ENCODE data around the gene DNAJC10.
"Not testable (repeated sequence)": the region's sequence is repeated elsewhere in the genome, so short reads cannot be mapped to it uniquely, and the experiment has no call there.

DNAJC10 gene

GRCh38 chr2:182715892-182716649 is at the start of gene DNAJC10:
Gene DNAJC10 (plus strand): TSS chr2:182716257. CDS start chr2:182718087, 1,830 bp downstream.
- peak; percentile 94 for DNase-seq

GRCh38 chr2:182666674-182667314 is 49.3 kb upstream of the DNAJC10 start:
- DNase-seq, result peak; percentile 8

DNA sequence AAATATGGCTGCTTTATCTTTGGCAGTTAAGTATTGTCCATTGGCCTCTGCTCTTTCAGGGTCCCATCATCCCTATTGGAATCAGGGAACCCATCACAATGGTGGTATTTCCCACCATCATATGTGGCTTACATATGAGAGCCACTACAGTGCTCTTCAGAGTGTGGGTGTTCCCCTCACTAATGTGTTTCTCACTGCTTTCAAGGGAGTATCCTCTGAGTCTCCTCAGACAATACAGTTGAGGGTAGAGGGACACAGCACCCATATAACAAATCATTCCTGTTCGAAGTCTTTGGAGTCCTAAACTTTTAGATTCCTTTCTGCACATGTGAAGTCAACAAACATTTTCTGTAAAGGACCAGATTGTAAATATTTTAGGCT is 48.8 kb upstream of the DNAJC10 start:
- no peak for DNase-seq

DNA sequence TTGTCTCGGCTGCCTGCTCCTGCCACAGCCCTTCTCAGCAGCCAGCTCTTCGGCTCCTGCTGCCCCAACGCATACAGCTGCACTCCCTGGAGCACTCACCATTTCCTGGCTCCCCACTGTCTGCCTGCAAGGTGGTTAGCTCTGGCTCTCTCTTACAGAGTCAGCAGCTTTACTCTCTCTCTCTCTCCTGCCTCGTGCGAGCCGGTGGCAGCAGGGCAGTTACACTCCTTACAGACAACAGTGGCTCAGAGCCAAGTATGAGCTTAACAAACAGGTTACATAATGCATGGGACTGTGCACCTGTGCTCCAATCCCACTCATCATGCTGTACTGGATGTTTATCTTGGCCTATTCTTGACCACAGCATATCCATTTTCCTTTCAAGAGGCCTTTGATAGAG is 47.4 kb upstream of the DNAJC10 start:
- DNase-seq, result no peak

DNA sequence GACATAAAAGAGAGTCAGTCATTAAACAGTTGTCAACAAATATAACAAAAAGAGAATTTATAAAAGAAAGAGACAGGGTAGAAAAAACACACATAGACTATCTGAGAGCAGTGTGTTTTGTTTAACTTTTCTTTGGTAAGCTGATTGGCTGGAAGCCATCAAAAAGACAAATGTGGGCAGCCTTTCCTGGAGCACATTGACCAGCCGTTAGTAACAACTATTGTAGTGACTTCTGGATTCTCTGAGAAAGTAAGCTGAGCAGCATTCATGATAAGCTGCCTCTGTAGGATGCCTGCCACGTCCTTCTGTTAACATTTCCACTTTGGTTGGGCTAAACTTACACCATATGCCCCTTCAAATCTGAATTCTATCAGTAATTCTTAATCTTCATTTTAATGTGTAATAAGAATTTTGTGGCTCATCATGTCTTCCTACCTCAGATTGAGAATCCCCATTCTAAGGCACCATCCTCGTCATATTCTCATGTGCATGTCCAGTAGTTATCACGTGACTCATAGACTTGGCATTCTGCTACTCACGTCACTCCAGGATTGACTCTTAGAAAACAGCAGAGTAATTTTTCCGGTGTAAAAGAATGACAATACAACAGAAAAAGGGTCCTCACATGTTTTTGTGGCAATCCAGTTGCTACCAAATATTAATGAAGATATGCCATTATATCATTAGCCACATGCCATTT is 43.4 kb upstream of the DNAJC10 start:
- DNase-seq, result no peak

DNA sequence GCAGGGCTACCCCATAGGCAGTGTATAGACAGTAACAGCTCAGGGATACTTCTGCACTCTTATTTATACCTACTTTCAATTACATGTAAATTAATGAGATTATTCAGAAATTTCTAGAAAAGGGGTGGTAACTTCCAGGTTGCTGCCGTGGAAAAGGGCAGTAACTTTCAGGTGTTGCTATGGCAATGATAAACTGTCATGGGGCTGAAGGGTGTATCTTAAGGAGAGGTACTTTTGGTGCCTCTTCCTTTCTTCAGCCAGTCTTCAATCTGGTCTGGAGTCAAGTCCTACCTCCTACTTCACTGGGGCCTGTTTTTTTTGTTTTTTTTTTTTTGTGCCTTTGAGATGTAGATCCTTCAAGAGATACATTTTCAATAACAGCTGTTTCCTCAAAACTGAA is 35.2 kb upstream of the DNAJC10 start:
- DNase-seq, result no peak

DNA sequence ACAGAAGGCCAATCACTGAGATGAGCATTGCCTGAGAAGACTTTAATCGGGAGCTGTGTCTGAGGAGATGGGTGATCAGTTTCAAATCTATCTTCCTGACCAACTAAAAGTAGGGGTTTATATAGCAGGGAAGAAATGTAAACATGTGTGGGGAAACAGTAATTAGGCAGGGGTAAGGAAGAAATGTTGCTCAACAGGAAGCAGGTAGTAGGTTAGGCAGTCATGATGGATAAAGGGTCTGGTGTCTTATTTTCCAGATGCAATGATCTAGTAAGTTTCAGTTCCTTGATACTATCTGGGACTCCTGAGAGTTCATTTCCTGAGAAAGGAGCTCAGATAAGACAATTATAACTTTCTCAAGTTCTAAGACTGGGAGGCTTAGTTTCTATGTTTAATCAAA is 33.8 kb upstream of the DNAJC10 start:
- DNase-seq, result no peak

- DNase-seq, result no peak
Measured at GRCh38 chr2:182685559-182685958, 30.5 kb upstream of the DNAJC10 start.

DNA sequence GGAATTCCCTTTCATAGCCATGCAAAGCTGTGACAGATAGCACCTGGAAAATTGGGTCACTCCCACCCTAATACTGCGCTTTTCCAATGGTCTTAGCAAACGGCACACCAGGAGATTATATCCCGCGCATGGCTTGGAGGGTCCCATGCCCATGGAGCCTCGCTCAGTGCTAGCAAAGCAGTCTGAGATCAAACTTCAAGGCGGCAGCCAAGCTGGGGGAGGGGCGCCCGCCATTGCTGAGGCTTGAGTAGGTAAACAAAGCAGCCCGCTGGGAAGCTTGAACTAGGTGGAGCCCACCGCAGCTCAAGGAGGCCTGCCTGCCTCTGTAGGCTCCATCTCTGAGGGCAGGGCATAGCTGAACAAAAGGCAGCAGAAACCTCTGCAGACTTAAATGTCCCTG is 29.3 kb upstream of the DNAJC10 start:
- not testable (repeated sequence) for DNase-seq

DNA sequence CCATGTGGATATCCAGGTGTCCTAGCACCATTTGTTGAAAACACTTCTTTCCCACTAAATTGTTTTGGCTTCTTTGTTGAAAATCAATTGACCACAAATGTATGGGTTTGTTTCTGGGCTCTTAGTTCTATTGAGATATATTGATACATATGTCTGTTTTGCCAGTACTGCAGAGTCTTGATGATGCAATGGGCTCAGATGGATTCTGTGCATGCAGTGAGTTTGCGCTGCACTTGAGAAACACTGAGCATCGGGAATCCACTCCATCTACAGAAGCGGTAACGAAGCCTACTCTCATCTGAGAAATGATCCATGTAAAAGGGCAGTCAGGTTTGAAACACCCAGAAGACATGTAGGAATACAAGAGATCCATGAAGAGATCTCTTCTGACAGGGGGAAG is 21.9 kb upstream of the DNAJC10 start:
- DNase-seq, result no peak

DNA sequence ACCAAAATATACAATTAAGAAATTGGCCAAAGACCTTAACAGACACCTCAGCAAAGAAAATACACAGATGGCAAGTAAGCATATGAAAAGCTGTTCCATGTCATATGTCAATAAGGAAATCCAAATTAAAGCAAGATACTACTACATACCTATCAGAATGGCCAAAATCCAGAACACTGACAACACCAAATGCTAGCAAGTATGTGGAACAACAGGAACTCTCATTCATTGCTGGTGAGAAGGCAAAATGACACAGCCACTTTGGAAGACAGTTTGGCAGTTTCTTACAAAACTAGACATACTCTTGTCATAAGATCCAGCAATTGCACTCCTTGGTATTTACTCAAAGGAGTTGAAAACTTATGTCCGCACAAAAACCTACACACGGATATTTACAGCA is 20.3 kb upstream of the DNAJC10 start:
- DNase-seq, result no peak

GRCh38 chr2:182698671-182699070 is 17.4 kb upstream of the DNAJC10 start:
- no peak for DNase-seq

DNA sequence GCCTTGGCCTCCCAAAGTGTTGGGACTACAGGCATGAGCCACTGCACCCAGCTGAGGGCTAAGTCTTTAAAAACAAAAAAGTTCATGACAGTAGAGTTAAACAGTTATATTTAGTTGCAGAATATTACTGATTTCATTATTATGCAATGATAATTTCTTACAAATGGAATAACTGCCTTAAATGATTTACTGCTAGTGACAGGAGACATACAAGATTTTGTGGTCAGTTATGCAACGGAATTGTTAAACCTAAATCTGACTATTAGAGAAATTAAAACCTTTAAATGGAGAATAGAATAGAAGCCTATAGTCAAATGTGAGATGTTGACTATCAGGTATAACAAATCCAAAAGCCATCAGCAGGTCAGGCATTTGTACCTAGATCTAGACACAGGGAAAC is 10.3 kb upstream of the DNAJC10 start:
- no peak for DNase-seq

- DNase-seq, result no peak
Measured at GRCh38 chr2:182706751-182707150, 9.3 kb upstream of the DNAJC10 start.

GRCh38 chr2:182713601-182714000 is 2.5 kb upstream of the DNAJC10 start:
- DNase-seq, result no peak

DNA sequence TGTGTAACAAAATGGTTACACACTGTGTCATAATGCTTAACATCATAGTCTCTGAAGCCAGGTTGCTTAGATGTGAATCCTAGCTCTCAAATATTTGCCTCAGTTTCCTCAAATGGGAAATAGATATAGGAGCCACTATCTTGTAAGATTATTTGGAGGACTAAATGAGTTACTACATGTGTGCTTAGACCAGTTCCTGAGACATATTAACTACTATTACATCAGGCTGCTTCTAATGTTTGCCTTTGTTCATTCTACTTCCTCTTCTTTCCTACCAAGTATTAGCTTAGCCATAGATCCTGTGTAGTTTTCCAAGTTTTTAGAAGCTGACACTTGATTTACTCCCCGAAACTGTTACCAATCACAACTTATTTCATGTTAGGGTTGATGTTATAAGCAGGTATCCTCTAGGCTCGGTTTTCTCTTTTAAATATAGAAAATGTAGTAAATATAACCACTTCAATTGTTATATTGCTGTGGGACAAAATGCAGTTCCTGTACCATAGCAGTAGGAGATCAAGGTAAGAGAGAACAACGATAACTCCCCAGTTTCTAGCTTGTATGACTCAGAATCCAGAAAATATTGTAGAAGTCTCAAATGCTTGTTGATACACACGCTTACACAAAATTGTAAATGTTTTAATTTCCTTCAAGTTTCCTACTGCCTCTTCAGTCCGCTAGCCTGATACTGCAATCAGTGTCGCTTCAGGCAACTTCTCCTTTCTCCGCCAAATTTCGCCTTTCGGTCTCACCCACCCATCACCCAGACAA is 751 bp upstream of the DNAJC10 start:
- no peak for DNase-seq

DNA sequence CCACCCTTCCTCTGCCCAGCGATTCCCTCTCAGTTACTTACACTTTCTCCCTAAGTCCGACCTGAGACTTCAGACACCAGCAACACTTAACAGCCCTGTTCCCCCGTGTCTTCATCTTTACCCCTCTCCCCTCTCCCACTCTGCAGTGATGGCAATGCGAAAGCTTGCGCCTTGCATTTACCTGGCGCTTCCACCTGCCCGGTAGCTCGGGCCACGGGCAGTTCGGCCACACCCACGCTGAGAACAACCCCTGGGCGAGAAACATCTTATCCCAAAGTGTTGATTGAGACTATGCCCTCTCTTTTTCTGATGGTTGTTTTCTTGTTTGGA is 558 bp downstream of the DNAJC10 start:
- DNase-seq, result no peak

DNA sequence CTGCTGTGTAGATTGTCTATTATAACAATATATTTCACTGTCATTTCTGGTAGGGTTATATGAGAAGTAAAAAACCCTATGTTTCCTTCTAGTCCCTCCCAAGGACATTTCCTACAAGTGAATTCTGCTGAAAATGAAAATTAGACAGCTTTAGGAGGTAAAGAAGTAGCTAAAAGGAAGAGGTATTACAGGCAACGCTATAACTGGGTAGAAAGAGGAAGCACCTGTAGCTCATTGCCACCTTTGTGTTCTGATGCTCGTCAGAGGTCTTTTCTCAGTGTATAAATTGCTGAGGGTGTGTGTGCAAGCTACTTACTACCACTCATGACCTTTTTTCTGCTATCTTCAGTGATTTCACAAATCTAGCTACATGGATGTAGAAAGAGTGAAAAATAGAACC is 1.4 kb downstream of the DNAJC10 start:
- no peak for DNase-seq

GRCh38 chr2:182717816-182718215 is 1.8 kb downstream of the DNAJC10 start:
- no peak for DNase-seq

GRCh38 chr2:182718459-182718858 is 2.4 kb downstream of the DNAJC10 start:
- DNase-seq, result no peak

DNA sequence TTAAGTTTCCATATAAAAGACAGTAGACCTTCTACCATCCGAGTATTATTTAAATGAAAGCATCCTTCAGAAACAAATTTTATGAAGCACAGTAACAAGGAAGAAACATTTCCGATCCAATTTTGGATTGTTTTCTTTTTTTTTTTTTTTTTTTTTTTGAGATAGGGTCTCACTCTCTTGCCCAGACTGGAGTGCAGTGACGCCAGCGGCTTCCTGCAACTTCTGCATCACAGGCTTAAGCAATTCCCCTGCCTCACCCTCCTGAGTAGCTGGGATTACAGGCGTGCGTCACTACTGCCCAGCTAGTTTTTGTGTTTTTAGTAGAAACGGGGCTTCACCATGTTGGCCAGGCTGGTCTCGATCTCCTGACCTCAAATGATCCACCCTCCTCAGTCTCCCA is 3.1 kb downstream of the DNAJC10 start:
- not testable (repeated sequence) for DNase-seq

- no peak for DNase-seq
Measured at GRCh38 chr2:182724656-182725055, 8.6 kb downstream of the DNAJC10 start.

DNA sequence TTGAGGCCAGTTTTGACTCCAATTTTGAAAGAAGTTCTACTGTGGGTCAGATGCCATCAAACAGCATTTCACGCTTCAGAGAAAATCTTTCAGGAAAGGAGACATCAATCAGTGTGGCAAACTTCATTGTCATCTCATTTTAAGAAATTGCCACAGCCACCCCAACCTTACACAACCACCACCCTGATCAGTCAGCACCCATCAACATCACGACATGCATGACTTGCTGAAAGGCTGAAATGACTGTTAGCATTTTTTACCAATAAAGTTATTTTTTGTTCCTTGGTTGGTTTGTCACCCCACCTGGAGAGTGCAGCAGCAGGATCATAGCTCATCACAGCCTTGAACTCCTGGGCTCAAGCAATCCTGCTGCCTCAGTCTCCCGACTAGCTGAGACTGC is 10.4 kb downstream of the DNAJC10 start:
- no peak for DNase-seq

DNA sequence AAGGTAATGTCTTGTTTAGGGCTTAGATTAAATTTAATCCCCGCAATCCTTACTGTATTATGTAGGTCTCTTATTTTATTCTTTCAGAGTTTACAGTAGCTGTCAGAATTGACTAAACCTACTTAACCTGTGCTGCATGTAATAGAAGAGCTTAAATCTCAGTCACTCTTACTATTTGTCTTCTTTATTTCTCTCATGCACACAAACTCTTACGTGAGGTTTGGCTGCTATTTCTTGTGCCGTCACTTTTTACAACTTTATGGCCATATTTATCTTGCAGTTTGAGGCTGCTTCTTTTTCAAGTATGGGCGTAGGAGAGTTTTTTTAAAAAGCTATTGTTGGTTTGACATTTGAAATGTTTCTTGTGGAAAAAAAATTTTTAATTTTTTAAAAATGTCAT is 12.0 kb downstream of the DNAJC10 start:
- DNase-seq, result no peak

All from eye (tissue), 1 donor.